GM23248 (cell line): ENCODE measurements around the gene CIAO3. TPM values are rescaled to one million over a fixed set of nuclear protein-coding genes. Genes with fewer than 3 reads are reported as not detected.
A peak's percentile ranks its signal among the peaks of the same experiment; 100 is the strongest.

Source experiments
- DNase-seq: peaks from one replicate; pipeline ENCODE4 v3.0.0-alpha.2; 2015
- H2AFZ ChIP-seq: fragments of 200-600 bp; sonication (generic); 2 replicates; pipeline ENCODE4 v1.6.1; 2016; ENCODE audit warnings: antibody characterized with exemption
- H3F3A ChIP-seq: fragments of 200-600 bp; sonication (generic); 2 replicates; pipeline ENCODE4 v1.6.1; 2016; ENCODE audit warnings: mild to moderate bottlenecking, antibody characterized with exemption, mixed run types; ENCODE audit not compliant: insufficient read depth
- H3K27ac ChIP-seq: fragments of 200-600 bp; sonication (generic); 2 replicates; pipeline ENCODE4 v1.5.1; 2016; ENCODE audit warnings: mild to moderate bottlenecking
- H3K27me3 ChIP-seq: fragments of 200-600 bp; sonication (generic); replicated peaks from 2 replicates; pipeline ENCODE4 v1.6.1; 2016; ENCODE audit warnings: mild to moderate bottlenecking; ENCODE audit not compliant: insufficient read depth
- H3K36me3 ChIP-seq: fragments of 200-600 bp; sonication (generic); 2 replicates; pipeline ENCODE4 v1.6.1; 2016; ENCODE audit warnings: low read depth, mild to moderate bottlenecking
- H3K4me1 ChIP-seq: fragments of 200-600 bp; sonication (generic); 2 replicates; pipeline ENCODE4 v1.6.1; 2016; ENCODE audit warnings: mild to moderate bottlenecking; ENCODE audit not compliant: insufficient read depth
- H3K4me2 ChIP-seq: fragments of 200-600 bp; sonication (generic); one replicate; pipeline ENCODE4 v1.6.1; 2016; ENCODE audit warnings: mild to moderate bottlenecking; ENCODE audit not compliant: unreplicated experiment
- H3K4me3 ChIP-seq: fragments of 200-600 bp; sonication (generic); 2 replicates; pipeline ENCODE4 v1.5.1; 2016; ENCODE audit warnings: mild to moderate bottlenecking
- H3K79me2 ChIP-seq: fragments of 200-600 bp; sonication (generic); 2 replicates; pipeline ENCODE4 v1.6.1; 2016; ENCODE audit warnings: mild to moderate bottlenecking; ENCODE audit not compliant: insufficient read depth
- H3K9ac ChIP-seq: fragments of 200-600 bp; sonication (generic); 2 replicates; pipeline ENCODE4 v1.6.1; 2016; ENCODE audit warnings: mild to moderate bottlenecking
- H3K9me2 ChIP-seq: fragments of 200-600 bp; sonication (generic); 2 replicates; pipeline ENCODE4 v1.6.1; 2016; ENCODE audit warnings: mixed run types, mild to moderate bottlenecking, moderate library complexity; ENCODE audit not compliant: insufficient read depth
- H3K9me3 ChIP-seq: fragments of 200-600 bp; sonication (generic); one replicate; pipeline ENCODE4 v1.6.1; 2017; ENCODE audit warnings: low read depth
- H4K20me1 ChIP-seq: fragments of 200-600 bp; sonication (generic); 2 replicates; pipeline ENCODE4 v1.6.0; 2016; ENCODE audit not compliant: insufficient read depth
- EZH2 ChIP-seq: fragments of 200-600 bp; sonication (generic); IDR thresholded peaks from 2 replicates; pipeline ENCODE4 v1.6.1; 2018; ENCODE audit warnings: antibody characterized with exemption, mild to moderate bottlenecking; ENCODE audit not compliant: insufficient read depth, poor library complexity, severe bottlenecking
- EZH2phosphoT487 ChIP-seq: fragments of 200-600 bp; sonication (generic); IDR thresholded peaks from 2 replicates; pipeline ENCODE4 v1.6.1; 2018; ENCODE audit warnings: antibody characterized with exemption, moderate library complexity, mild to moderate bottlenecking, low read depth; ENCODE audit not compliant: insufficient read depth
- WGBS, 2 experiments: methylation state at CpG; one replicate each; pipeline ENCODE4 v1.1.6; 2015 to 2017; ENCODE audit warnings: low lambda C conversion rate in 2 of 2, low coverage in 1 of 2; ENCODE audit errors: missing lambda C conversion rate in 2 of 2; 5-methylcytosine and 5-hydroxymethylcytosine counted together
- in situ Hi-C: fragments of 300-500 bp; cut with MboI; formaldehyde crosslinking; loops from 2 replicates; pipeline ENCODE4 v1.15.0; 2020
- polyA plus RNA-seq: library from polyadenylated mRNA; unstranded; fragments of >200 nt; fragmentation: Nextera tagmentation; extraction: Ambion mirVana; gene quantifications from 2 replicates; pipeline ENCODE4 v1.2.1, GENCODE V29; 2016
- total RNA-seq: library from RNA; depleted of rRNA; stranded (reverse); fragments of >200 nt; shearing (Covaris generic); gene quantifications from 2 replicates; pipeline ENCODE4 v1.2.3, GENCODE V29; 2014

CIAO3 gene
- total and polyA plus RNA-seq, 2 experiments from 2014 or later = 24.5 to 37.5 TPM

GRCh38 chr16:734208-734980 lies 6.4 kb downstream of the CIAO3 start:
- in situ Hi-C loops = no loop called here
- DNase-seq = no peak
- no peaks in the 10 kb centered on the region for H4K20me1 ChIP-seq
- no peaks in the 10 kb centered on the region for H3K4me1 ChIP-seq
- H3K9ac ChIP-seq = no peak overlapping the region
- no peak overlapping the region for H2AFZ ChIP-seq
- no peaks in the 10 kb centered on the region for H3K9me3 ChIP-seq
- H3K9me2 ChIP-seq = no peaks in the 10 kb centered on the region
- H3K36me3 ChIP-seq = no peaks in the 10 kb centered on the region
- H3K27ac ChIP-seq = no peak overlapping the region
- H3K4me2 ChIP-seq = no peak overlapping the region
- 93 to 95% methylated on average over 46 to 49 of the region's 49 CpGs for WGBS, 2 experiments
- TF ChIP-seq EZH2 = no peak
- no peak for TF ChIP-seq EZH2phosphoT487
- H3K79me2 ChIP-seq = no peaks in the 10 kb centered on the region
- no peaks in the 10 kb centered on the region for H3F3A ChIP-seq
- no peak overlapping the region for H3K4me3 ChIP-seq
- no peaks in the 10 kb centered on the region for H3K27me3 ChIP-seq

DNA sequence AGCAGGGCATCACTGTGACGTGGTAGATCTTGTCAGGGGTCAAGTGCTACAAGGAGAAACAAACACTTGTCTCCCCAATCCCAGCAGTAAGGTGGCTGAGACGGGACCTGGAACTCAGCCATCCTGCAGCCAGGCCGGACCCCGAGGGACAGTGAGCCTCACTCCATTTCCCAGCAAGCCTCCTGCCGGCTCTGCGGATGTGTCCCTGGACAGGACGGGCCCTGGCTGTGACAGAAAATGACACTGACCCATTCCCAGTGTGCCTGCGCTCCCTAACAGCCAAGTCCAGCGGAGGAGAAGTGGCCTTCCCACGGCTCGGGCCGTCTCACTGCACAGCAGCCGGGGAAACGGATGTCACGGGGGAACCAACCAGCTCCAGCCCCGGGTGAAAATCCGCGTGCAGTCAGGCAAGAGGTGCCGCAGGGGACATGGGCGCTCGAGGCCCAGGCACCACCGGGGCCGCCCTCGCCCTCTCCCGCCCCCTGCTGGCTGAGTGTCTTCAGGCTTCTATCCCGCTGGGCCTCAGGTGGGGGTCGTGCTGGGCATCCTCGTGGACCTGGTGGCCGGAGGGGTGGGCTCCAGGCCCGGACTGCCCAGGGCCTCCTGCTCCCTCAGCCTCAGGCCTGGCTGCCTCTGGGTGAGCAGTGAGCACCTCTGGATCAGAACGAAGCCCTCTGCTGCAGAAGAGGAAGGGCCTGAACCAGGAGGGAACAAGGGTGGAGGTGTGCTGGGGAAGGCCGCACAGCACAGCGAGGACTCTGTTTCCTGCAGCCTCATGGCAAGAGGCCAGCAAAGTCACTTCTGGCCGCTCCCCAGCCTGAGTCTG lies 7.2 kb downstream of the CIAO3 start:
- H3K9me2 ChIP-seq = no peaks in the 10 kb centered on the region
- H3K27me3 ChIP-seq = no peaks in the 10 kb centered on the region
- H3K4me3 ChIP-seq = no peak overlapping the region
- H3F3A ChIP-seq = no peaks in the 10 kb centered on the region
- TF ChIP-seq EZH2phosphoT487 = no peak
- no peak for TF ChIP-seq EZH2
- H3K27ac ChIP-seq = no peak overlapping the region
- H4K20me1 ChIP-seq = no peaks in the 10 kb centered on the region
- no peak overlapping the region for H3K4me2 ChIP-seq
- no peaks in the 10 kb centered on the region for H3K79me2 ChIP-seq
- no peaks in the 10 kb centered on the region for H3K36me3 ChIP-seq
- no peaks in the 10 kb centered on the region for H3K4me1 ChIP-seq
- H3K9ac ChIP-seq = no peak overlapping the region
- H3K9me3 ChIP-seq = no peaks in the 10 kb centered on the region
- in situ Hi-C loops = no loop called here
- DNase-seq = no peak
- WGBS, 2 experiments = 92% methylated on average over 26 to 30 of the region's 34 CpGs
- H2AFZ ChIP-seq = no peak overlapping the region

DNA sequence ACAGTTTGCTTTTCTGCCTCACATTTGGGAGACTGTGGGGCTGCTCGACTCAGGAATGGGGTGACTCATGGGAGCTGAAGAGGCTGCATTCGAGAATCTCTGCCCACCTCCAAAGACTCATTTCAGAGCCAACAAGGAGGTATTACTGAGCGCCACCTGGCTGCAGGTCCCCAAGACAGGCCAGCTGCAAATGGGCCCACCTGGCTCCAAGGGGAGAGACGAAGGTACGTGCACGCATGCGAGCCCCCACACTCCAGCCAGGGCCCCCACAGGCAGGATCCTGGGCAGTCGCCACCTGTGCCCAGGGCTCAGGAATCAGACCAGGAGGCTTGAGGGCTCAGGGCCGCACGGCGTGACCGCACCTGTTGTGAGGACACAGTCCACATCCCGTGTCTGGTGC lies 7.9 kb downstream of the CIAO3 start:
- no peaks in the 10 kb centered on the region for H3K4me1 ChIP-seq
- in situ Hi-C loops = no loop called here
- no peak overlapping the region for H3K4me3 ChIP-seq

GRCh38 chr16:732332-732731 lies 8.5 kb downstream of the CIAO3 start:
- H3K27ac ChIP-seq = no peak overlapping the region
- no peaks in the 10 kb centered on the region for H3F3A ChIP-seq
- no peak overlapping the region for H3K9ac ChIP-seq
- TF ChIP-seq EZH2phosphoT487 = no peak
- TF ChIP-seq EZH2 = no peak
- in situ Hi-C loops = no loop called here
- H3K9me2 ChIP-seq = no peaks in the 10 kb centered on the region
- no peaks in the 10 kb centered on the region for H3K4me1 ChIP-seq
- no peak for DNase-seq
- no peak overlapping the region for H2AFZ ChIP-seq
- no peak overlapping the region for H3K4me2 ChIP-seq
- WGBS, 2 experiments = 89 to 90% methylated on average over 12 of the region's 12 CpGs
- H3K4me3 ChIP-seq = no peak overlapping the region
- no peaks in the 10 kb centered on the region for H3K79me2 ChIP-seq
- H3K36me3 ChIP-seq = no peaks in the 10 kb centered on the region
- no peaks in the 10 kb centered on the region for H3K27me3 ChIP-seq
- H4K20me1 ChIP-seq = no peaks in the 10 kb centered on the region
- H3K9me3 ChIP-seq = no peaks in the 10 kb centered on the region

More for the DNA sequence above, 7.9 kb downstream of the CIAO3 start:
- DNase-seq = peak; percentile 49
- Histone ChIP-seq H3K9me2 (no peaks in the 10 kb centered on the region), H2AFZ (no peak overlapping the region), H4K20me1 (no peaks in the 10 kb centered on the region), H3K4me2 (no peak overlapping the region), H3K9ac (no peak overlapping the region), H3K36me3 (no peaks in the 10 kb centered on the region), H3K9me3 (no peaks in the 10 kb centered on the region), H3K79me2 (no peaks in the 10 kb centered on the region), H3K27me3 (no peaks in the 10 kb centered on the region), H3F3A (no peaks in the 10 kb centered on the region), H3K27ac (no peak overlapping the region)
- TF ChIP-seq EZH2 = no peak
- no peak for TF ChIP-seq EZH2phosphoT487
- WGBS, 2 experiments = 90 to 94% methylated on average over 13 of the region's 13 CpGs
